Tibial nerve (tissue), 4 donors: ENCODE results near the gene ADRA2B. TPM values are rescaled to one million over a fixed set of nuclear protein-coding genes. Genes with fewer than 3 reads are reported as not detected.
A peak's percentile ranks its signal among the peaks of the same experiment; 100 is the strongest.

Experiments
- DNase-seq, 2 donors: peaks; one replicate each; pipeline ENCODE4 v3.0.0-alpha.2; 2019; ENCODE audit warnings: low spot score in 2 of 2
- H3K27ac ChIP-seq, 4 donors: fragments of 200-600 bp; sonication (generic) in 3 of 4; one replicate each; pipeline ENCODE4 v1.5.1; 2017 to 2019; ENCODE audit warnings: mild to moderate bottlenecking in 1 of 4
- H3K27me3 ChIP-seq, 2 donors: fragments of 200-600 bp; sonication (generic) in 1 of 2; one replicate each; pipeline versions ENCODE4 v1.5.1 to v1.6.0; 2017 to 2019
- H3K36me3 ChIP-seq, 3 donors: fragments of 200-600 bp; sonication (generic); one replicate each; pipeline ENCODE4 v1.5.1; 2018 to 2019
- H3K4me1 ChIP-seq, 4 donors: fragments of 200-600 bp; sonication (generic) in 3 of 4; one replicate each; pipeline ENCODE4 v1.5.1; 2017 to 2019
- H3K4me3 ChIP-seq, 4 donors: fragments of 200-600 bp; sonication (generic) in 3 of 4; one replicate each; pipeline ENCODE4 v1.5.1; 2017 to 2019; ENCODE audit warnings: mild to moderate bottlenecking in 1 of 4, moderate library complexity in 1 of 4
- H3K9me3 ChIP-seq, 4 donors: fragments of 200-600 bp; sonication (generic) in 3 of 4; one replicate each; pipeline ENCODE4 v1.5.1; 2017 to 2019
- EP300 ChIP-seq, 2 donors: sonication (generic); formaldehyde crosslinking; IDR thresholded peaks; one replicate each; pipeline ENCODE4 v1.6.1; 2017; ENCODE audit warnings: antibody characterized with exemption in 2 of 2, mild to moderate bottlenecking in 1 of 2
- POLR2A ChIP-seq, 2 donors: fragments of 450-650 bp; IDR thresholded peaks; one replicate each; pipeline ENCODE4 v1.6.1; 2017; ENCODE audit warnings: antibody characterized with exemption in 2 of 2, mild to moderate bottlenecking in 2 of 2, moderate library complexity in 2 of 2
- WGBS, 2 donors: methylation state at CpG; one replicate each; pipeline ENCODE4 v1.1.5; 2018; 5-methylcytosine and 5-hydroxymethylcytosine counted together
- total RNA-seq, 4 donors: library from RNA; depleted of rRNA; stranded (reverse); fragments of >200 nt; gene quantifications; one replicate each; pipeline ENCODE4 v1.1.0, GENCODE V29; 2016
- TF ChIP-seq, protein P1 (sequence below), 5 experiments: fragments of 200-600 bp in 3 of 5; fragments of 450-650 bp in 2 of 5; sonication (generic) in 3 of 5; IDR thresholded peaks; one replicate each; pipeline ENCODE4 v1.5.1; 2016 to 2019; ENCODE audit warnings: antibody characterized with exemption in 5 of 5, mild to moderate bottlenecking in 3 of 5, moderate library complexity in 2 of 5

The ADRA2B gene
- total RNA-seq, 4 donors from 2014 or later, result 2.1 to 5.0 (median 4.7) TPM

DNA sequence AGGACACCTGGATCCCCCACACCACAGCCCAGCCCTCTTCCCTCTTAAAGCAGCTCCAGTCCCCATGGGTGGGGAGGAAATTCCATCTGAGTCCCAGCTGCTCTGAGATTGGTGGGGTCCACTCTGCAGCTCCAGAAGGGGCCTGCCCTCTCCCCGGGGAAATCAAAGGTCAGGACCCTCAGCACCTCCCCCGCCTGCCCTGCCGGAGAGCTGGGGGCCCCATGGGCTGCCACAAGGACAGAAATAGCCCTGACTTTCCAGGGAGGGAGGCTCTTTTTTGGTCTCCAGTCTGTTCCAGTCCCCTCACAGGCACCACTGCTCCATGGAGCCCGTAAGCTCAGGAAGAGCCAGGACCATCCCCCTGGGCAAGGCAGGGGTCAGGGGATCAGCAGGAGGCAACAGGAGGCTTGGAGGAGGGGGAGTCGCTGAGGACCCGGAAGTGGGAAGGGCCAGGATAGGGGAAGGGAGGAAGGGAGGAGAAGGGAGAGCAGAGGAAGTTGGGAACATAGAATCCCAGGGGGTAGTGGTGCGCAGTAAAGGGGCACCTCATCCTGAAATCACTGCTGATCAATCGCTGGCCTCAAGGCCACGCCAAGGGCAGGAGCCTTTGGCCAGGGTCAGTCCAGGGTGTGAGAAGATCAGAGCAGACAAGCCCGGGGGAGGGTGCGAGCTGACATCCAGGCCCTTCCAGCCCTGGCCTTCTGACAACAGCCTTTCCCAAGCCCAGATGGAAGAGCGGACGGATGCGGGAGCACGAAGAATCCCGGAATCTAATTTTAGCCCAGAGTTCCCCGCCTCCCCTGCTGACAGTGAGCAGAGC lies 7.6 kb downstream of the ADRA2B start:
- H3K4me3 ChIP-seq, result peak overlapping the region in 1 of 4 donors; percentile 21
- no peaks in the 10 kb centered on the region for H3K27me3 ChIP-seq
- no peak for DNase-seq
- TF ChIP-seq, protein P1, sequence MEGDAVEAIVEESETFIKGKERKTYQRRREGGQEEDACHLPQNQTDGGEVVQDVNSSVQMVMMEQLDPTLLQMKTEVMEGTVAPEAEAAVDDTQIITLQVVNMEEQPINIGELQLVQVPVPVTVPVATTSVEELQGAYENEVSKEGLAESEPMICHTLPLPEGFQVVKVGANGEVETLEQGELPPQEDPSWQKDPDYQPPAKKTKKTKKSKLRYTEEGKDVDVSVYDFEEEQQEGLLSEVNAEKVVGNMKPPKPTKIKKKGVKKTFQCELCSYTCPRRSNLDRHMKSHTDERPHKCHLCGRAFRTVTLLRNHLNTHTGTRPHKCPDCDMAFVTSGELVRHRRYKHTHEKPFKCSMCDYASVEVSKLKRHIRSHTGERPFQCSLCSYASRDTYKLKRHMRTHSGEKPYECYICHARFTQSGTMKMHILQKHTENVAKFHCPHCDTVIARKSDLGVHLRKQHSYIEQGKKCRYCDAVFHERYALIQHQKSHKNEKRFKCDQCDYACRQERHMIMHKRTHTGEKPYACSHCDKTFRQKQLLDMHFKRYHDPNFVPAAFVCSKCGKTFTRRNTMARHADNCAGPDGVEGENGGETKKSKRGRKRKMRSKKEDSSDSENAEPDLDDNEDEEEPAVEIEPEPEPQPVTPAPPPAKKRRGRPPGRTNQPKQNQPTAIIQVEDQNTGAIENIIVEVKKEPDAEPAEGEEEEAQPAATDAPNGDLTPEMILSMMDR (IDR thresholded peaks at IDR 0.05), result no peak
- no peak for TF ChIP-seq POLR2A (IDR thresholded peaks at IDR 0.05)
- TF ChIP-seq EP300 (IDR thresholded peaks at IDR 0.05), result no peak
- H3K4me1 ChIP-seq, result peaks cover 0 to 15% (median 0%) of the 10 kb centered on the region in 4 donors
- peak overlapping the region in 2 of 4 donors; percentile 54 to 55 for H3K27ac ChIP-seq
- H3K36me3 ChIP-seq, result no peaks in the 10 kb centered on the region
- H3K9me3 ChIP-seq, result peaks cover 0 to 21% (median 4%) of the 10 kb centered on the region in 4 donors
- WGBS, 2 donors, result 21 to 30% methylated on average over 15 to 17 of the region's 17 CpGs

DNA sequence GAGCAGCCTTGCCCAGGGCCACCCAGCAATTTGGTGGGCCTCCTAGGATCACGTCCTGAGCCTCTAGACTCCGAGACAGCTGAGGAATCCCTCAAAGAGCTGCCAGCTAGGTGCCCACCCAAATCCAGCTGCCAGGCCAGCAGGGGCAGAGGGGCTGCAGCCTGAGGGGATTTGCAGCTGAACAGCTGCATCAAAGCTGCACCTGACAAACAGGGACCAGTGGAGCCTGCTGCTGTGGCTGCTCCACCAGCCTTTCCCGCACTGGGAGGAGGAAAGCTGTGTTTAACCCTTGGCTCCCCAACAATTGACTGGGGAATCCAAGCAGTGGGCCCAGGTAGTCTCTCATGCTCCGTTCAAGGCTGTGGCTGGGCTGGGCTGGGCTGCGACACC lies 8.2 kb downstream of the ADRA2B start:
- H3K4me1 ChIP-seq, result peaks cover 0 to 15% (median 0%) of the 10 kb centered on the region in 4 donors

DNA sequence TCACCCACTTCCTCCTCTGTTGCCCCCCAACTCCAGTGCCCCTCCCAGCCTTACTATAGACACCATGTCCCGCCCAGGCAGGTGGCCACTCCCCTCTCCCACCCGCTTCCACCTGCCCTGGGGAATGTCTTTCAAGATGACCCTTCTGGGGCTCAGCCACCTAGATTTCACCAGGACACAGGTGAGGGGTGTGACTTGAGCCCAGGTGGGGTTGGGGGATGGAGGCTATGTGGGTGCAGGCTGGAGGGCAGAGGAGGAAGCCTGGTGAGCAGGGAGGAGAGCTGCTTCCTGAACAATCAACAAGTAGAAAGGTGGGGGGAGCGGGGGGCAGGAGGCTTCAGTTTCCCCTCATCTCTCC lies 8.7 kb downstream of the ADRA2B start:
- Histone ChIP-seq H3K9me3 (peaks cover 0 to 21% (median 4%) of the 10 kb centered on the region in 4 donors), H3K36me3 (no peaks in the 10 kb centered on the region), H3K4me1 (peaks cover 0 to 15% (median 0%) of the 10 kb centered on the region in 4 donors), H3K27me3 (no peaks in the 10 kb centered on the region), H3K27ac (no peak overlapping the region), H3K4me3 (no peak overlapping the region)
- no peak for DNase-seq
- WGBS, 2 donors, result 76 to 85% methylated on average over 3 of the region's 3 CpGs
- TF ChIP-seq POLR2A (IDR thresholded peaks at IDR 0.05) (no peak), EP300 (IDR thresholded peaks at IDR 0.05) (no peak)
- TF ChIP-seq, protein P1 (IDR thresholded peaks at IDR 0.05), result no peak

More for the DNA sequence above, 8.2 kb downstream of the ADRA2B start:
- TF ChIP-seq, protein P1 (IDR thresholded peaks at IDR 0.05), result no peak
- TF ChIP-seq EP300 (IDR thresholded peaks at IDR 0.05), result no peak
- no peak for TF ChIP-seq POLR2A (IDR thresholded peaks at IDR 0.05)
- H3K9me3 ChIP-seq, result peaks cover 0 to 21% (median 4%) of the 10 kb centered on the region in 4 donors
- H3K27me3 ChIP-seq, result no peaks in the 10 kb centered on the region
- no peak overlapping the region for H3K4me3 ChIP-seq
- DNase-seq, result no peak
- H3K27ac ChIP-seq, result peak overlapping the region in 1 of 4 donors; percentile 54
- 27 to 40% methylated on average over 5 of the region's 5 CpGs for WGBS, 2 donors
- no peaks in the 10 kb centered on the region for H3K36me3 ChIP-seq

DNA sequence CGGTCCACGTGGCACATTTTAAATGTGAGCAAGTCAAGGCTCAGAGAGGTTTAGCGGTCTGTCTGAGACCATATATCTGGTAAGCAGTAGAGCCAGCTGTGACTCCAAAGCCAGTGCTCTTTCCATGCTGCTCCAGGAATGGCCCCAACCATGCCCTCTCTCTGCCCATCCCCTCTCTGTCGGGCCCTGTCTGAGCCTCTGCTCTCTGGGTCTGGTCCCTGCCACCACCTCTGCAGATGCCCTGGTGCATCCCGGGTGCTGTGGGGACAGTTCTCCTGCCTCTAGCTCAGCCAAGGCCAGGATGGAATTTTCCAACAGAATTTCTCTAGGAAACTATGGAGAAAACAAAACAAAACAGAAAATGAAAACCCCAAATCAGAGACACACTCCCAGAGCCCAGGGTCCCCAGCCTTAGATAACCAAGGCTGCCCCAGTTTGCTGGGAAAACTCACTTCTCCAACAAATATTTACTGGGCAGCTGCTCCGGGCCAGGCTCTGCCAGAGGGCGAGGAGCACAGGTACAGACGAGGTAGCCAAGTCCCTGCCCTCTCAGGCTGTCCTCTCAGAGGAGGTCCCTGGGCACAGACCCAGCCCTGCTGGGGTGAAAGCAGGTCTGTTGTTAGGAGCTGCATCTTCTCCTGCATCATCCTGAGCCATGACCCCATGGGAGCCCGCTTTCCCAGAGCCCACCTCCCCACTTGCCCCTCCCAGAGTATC lies 9.2 kb downstream of the ADRA2B start:
- Histone ChIP-seq H3K27ac (no peak overlapping the region), H3K4me3 (no peak overlapping the region), H3K4me1 (peaks cover 0 to 15% (median 0%) of the 10 kb centered on the region in 4 donors), H3K9me3 (peaks cover 0 to 21% (median 4%) of the 10 kb centered on the region in 4 donors), H3K27me3 (no peaks in the 10 kb centered on the region), H3K36me3 (no peaks in the 10 kb centered on the region)
- TF ChIP-seq, protein P1 (IDR thresholded peaks at IDR 0.05), result no peak
- TF ChIP-seq POLR2A (IDR thresholded peaks at IDR 0.05) (no peak), EP300 (IDR thresholded peaks at IDR 0.05) (no peak)
- no peak for DNase-seq
- WGBS, 2 donors, result 81 to 85% methylated on average over 9 of the region's 9 CpGs
